ENCODE data around the gene UGT1A5. TPM values are rescaled to one million over a fixed set of nuclear protein-coding genes. Genes with fewer than 3 reads are reported as not detected.

Gene UGT1A5
- total and polyA plus RNA-seq, 2 of the 13 experiments (the other 11 are each of a cell fraction or from before 2014, with no cell fraction given) = not detected

DNA sequence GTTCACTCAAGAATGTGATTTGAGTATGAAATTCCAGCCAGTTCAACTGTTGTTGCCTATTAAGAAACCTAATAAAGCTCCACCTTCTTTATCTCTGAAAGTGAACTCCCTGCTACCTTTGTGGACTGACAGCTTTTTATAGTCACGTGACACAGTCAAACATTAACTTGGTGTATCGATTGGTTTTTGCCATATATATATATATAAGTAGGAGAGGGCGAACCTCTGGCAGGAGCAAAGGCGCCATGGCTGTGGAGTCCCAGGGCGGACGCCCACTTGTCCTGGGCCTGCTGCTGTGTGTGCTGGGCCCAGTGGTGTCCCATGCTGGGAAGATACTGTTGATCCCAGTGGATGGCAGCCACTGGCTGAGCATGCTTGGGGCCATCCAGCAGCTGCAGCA, 47.3 kb downstream of the UGT1A5 start, which contains the start of gene UGT1A1 (continued):
- TF ChIP-seq, protein P1, sequence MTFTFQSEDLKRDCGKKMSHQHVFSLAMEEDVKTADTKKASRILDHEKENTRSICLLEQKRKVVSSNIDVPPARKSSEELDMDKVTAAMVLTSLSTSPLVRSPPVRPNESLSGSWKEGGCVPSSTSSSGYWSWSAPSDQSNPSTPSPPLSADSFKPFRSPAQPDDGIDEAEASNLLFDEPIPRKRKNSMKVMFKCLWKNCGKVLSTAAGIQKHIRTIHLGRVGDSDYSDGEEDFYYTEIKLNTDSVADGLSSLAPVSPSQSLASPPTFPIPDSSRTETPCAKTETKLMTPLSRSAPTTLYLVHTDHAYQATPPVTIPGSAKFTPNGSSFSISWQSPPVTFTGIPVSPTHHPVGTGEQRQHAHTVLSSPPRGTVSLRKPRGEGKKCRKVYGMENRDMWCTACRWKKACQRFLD (CRISPR knock-in tag; IDR thresholded peaks at IDR 0.05; ENCODE audit: borderline replicate concordance) = no peak
- TF ChIP-seq SMARCC2 (IDR thresholded peaks at IDR 0.05) (no peak), TCF12 (IDR thresholded peaks at IDR 0.05) (no peak), TCF12 (CRISPR knock-in tag; IDR thresholded peaks at IDR 0.05) (no peak), ZNF878 (CRISPR knock-in tag; IDR thresholded peaks at IDR 0.05) (no peak), KAT7 (CRISPR knock-in tag; IDR thresholded peaks at IDR 0.05; ENCODE audit: borderline replicate concordance) (no peak), XBP1 (CRISPR knock-in tag; IDR thresholded peaks at IDR 0.05) (no peak)
- TF ChIP-seq, protein P2, sequence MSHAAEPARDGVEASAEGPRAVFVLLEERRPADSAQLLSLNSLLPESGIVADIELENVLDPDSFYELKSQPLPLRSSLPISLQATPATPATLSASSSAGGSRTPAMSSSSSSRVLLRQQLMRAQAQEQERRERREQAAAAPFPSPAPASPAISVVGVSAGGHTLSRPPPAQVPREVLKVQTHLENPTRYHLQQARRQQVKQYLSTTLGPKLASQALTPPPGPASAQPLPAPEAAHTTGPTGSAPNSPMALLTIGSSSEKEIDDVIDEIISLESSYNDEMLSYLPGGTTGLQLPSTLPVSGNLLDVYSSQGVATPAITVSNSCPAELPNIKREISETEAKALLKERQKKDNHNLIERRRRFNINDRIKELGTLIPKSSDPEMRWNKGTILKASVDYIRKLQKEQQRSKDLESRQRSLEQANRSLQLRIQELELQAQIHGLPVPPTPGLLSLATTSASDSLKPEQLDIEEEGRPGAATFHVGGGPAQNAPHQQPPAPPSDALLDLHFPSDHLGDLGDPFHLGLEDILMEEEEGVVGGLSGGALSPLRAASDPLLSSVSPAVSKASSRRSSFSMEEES (CRISPR knock-in tag; IDR thresholded peaks at IDR 0.05) = no peak
- TF ChIP-seq, protein P3, sequence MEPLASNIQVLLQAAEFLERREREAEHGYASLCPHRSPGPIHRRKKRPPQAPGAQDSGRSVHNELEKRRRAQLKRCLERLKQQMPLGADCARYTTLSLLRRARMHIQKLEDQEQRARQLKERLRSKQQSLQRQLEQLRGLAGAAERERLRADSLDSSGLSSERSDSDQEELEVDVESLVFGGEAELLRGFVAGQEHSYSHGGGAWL (CRISPR knock-in tag; IDR thresholded peaks at IDR 0.05) = no peak
- TF ChIP-seq, protein P4, sequence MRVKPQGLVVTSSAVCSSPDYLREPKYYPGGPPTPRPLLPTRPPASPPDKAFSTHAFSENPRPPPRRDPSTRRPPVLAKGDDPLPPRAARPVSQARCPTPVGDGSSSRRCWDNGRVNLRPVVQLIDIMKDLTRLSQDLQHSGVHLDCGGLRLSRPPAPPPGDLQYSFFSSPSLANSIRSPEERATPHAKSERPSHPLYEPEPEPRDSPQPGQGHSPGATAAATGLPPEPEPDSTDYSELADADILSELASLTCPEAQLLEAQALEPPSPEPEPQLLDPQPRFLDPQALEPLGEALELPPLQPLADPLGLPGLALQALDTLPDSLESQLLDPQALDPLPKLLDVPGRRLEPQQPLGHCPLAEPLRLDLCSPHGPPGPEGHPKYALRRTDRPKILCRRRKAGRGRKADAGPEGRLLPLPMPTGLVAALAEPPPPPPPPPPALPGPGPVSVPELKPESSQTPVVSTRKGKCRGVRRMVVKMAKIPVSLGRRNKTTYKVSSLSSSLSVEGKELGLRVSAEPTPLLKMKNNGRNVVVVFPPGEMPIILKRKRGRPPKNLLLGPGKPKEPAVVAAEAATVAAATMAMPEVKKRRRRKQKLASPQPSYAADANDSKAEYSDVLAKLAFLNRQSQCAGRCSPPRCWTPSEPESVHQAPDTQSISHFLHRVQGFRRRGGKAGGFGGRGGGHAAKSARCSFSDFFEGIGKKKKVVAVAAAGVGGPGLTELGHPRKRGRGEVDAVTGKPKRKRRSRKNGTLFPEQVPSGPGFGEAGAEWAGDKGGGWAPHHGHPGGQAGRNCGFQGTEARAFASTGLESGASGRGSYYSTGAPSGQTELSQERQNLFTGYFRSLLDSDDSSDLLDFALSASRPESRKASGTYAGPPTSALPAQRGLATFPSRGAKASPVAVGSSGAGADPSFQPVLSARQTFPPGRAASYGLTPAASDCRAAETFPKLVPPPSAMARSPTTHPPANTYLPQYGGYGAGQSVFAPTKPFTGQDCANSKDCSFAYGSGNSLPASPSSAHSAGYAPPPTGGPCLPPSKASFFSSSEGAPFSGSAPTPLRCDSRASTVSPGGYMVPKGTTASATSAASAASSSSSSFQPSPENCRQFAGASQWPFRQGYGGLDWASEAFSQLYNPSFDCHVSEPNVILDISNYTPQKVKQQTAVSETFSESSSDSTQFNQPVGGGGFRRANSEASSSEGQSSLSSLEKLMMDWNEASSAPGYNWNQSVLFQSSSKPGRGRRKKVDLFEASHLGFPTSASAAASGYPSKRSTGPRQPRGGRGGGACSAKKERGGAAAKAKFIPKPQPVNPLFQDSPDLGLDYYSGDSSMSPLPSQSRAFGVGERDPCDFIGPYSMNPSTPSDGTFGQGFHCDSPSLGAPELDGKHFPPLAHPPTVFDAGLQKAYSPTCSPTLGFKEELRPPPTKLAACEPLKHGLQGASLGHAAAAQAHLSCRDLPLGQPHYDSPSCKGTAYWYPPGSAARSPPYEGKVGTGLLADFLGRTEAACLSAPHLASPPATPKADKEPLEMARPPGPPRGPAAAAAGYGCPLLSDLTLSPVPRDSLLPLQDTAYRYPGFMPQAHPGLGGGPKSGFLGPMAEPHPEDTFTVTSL (CRISPR knock-in tag; IDR thresholded peaks at IDR 0.05; ENCODE audit: borderline replicate concordance) = no peak
- TF ChIP-seq, protein P5, sequence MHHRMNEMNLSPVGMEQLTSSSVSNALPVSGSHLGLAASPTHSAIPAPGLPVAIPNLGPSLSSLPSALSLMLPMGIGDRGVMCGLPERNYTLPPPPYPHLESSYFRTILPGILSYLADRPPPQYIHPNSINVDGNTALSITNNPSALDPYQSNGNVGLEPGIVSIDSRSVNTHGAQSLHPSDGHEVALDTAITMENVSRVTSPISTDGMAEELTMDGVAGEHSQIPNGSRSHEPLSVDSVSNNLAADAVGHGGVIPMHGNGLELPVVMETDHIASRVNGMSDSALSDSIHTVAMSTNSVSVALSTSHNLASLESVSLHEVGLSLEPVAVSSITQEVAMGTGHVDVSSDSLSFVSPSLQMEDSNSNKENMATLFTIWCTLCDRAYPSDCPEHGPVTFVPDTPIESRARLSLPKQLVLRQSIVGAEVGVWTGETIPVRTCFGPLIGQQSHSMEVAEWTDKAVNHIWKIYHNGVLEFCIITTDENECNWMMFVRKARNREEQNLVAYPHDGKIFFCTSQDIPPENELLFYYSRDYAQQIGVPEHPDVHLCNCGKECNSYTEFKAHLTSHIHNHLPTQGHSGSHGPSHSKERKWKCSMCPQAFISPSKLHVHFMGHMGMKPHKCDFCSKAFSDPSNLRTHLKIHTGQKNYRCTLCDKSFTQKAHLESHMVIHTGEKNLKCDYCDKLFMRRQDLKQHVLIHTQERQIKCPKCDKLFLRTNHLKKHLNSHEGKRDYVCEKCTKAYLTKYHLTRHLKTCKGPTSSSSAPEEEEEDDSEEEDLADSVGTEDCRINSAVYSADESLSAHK (CRISPR knock-in tag; IDR thresholded peaks at IDR 0.05; ENCODE audit: borderline replicate concordance) = no peak
- TF ChIP-seq, protein P6, sequence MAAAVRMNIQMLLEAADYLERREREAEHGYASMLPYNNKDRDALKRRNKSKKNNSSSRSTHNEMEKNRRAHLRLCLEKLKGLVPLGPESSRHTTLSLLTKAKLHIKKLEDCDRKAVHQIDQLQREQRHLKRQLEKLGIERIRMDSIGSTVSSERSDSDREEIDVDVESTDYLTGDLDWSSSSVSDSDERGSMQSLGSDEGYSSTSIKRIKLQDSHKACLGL (CRISPR knock-in tag; IDR thresholded peaks at IDR 0.05) = no peak
- TF ChIP-seq, protein P7, sequence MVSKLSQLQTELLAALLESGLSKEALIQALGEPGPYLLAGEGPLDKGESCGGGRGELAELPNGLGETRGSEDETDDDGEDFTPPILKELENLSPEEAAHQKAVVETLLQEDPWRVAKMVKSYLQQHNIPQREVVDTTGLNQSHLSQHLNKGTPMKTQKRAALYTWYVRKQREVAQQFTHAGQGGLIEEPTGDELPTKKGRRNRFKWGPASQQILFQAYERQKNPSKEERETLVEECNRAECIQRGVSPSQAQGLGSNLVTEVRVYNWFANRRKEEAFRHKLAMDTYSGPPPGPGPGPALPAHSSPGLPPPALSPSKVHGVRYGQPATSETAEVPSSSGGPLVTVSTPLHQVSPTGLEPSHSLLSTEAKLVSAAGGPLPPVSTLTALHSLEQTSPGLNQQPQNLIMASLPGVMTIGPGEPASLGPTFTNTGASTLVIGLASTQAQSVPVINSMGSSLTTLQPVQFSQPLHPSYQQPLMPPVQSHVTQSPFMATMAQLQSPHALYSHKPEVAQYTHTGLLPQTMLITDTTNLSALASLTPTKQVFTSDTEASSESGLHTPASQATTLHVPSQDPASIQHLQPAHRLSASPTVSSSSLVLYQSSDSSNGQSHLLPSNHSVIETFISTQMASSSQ (IDR thresholded peaks at IDR 0.05; ENCODE audit: low read depth) = peak; percentile 79
- TF ChIP-seq, protein P7 (CRISPR knock-in tag; IDR thresholded peaks at IDR 0.05; ENCODE audit: borderline replicate concordance) = no peak

Measured in HepG2 (cell line).